SK-N-SH treated with all-trans-retinoic acid at 6 μM for 48 hours (cell line): Measurements from ENCODE around the gene SPECC1.

Experiments
- ATAC-seq: fragments of 200-7000 bp; cut with Tn5 transposase; 3 replicates; pipeline ENCODE4 v1.9.1; 2020; ENCODE audit warnings: mild to moderate bottlenecking, moderate library complexity
- BACH2 ChIP-seq: fragments of 250-450 bp; sonication (Bioruptor Pico); IDR thresholded peaks from 2 replicates; pipeline ENCODE4 v1.9.0; 2021; ENCODE audit warnings: mild to moderate bottlenecking, borderline replicate concordance
- CSDC2 ChIP-seq: fragments of 250-450 bp; sonication (Bioruptor Pico); IDR thresholded peaks from 2 replicates; pipeline ENCODE4 v1.5.0; 2020; ENCODE audit warnings: mild to moderate bottlenecking, moderate library complexity
- ESRRG ChIP-seq: fragments of 250-450 bp; sonication (Bioruptor Pico); IDR thresholded peaks from 2 replicates; pipeline ENCODE4 v1.6.1; 2021; ENCODE audit warnings: mild to moderate bottlenecking
- GLIS3 ChIP-seq: fragments of 250-450 bp; sonication (Bioruptor Pico); IDR thresholded peaks from 2 replicates; pipeline ENCODE4 v1.5.0; 2020; ENCODE audit warnings: mild to moderate bottlenecking, moderate library complexity
- ISL1 ChIP-seq: fragments of 250-450 bp; sonication (Bioruptor Pico); IDR thresholded peaks from 2 replicates; pipeline ENCODE4 v2.1.2; 2022; ENCODE audit warnings: mild to moderate bottlenecking, moderate library complexity
- OSR1 ChIP-seq: fragments of 250-450 bp; sonication (Bioruptor Pico); IDR thresholded peaks from 2 replicates; pipeline ENCODE4 v1.8.0; 2022; ENCODE audit warnings: moderate library complexity, mild to moderate bottlenecking, inconsistent platforms
- PPARA ChIP-seq: fragments of 250-450 bp; sonication (Bioruptor Pico); IDR thresholded peaks from 2 replicates; pipeline ENCODE4 v1.5.0; 2020; ENCODE audit warnings: mild to moderate bottlenecking, borderline replicate concordance
- RARB ChIP-seq: fragments of 250-450 bp; sonication (Bioruptor Pico); IDR thresholded peaks from 2 replicates; pipeline ENCODE4 v1.8.0; 2021; ENCODE audit warnings: mild to moderate bottlenecking, moderate library complexity
- SNAI2 ChIP-seq: fragments of 250-450 bp; sonication (Bioruptor Pico); IDR thresholded peaks from 2 replicates; pipeline ENCODE4 v1.5.0; 2020; ENCODE audit warnings: mild to moderate bottlenecking, moderate library complexity
- TCF4 ChIP-seq: fragments of 250-450 bp; sonication (Bioruptor Pico); IDR thresholded peaks from 2 replicates; pipeline ENCODE4 v1.8.0; 2021; ENCODE audit warnings: mild to moderate bottlenecking, moderate library complexity, borderline replicate concordance
- TOX ChIP-seq: fragments of 250-450 bp; sonication (Bioruptor Pico); IDR thresholded peaks from 2 replicates; pipeline ENCODE4 v1.8.0; 2021; ENCODE audit warnings: mild to moderate bottlenecking, moderate library complexity, borderline replicate concordance
- ZC3H10 ChIP-seq: fragments of 250-450 bp; sonication (Bioruptor Pico); IDR thresholded peaks from 2 replicates; pipeline ENCODE4 v1.5.1; 2021; ENCODE audit warnings: mild to moderate bottlenecking, moderate library complexity
- ZFP3 ChIP-seq: fragments of 250-450 bp; sonication (Bioruptor Pico); IDR thresholded peaks from 2 replicates; pipeline ENCODE4 v1.5.0; 2020; ENCODE audit warnings: mild to moderate bottlenecking, moderate library complexity
- ZFP30 ChIP-seq: fragments of 450-650 bp; formaldehyde crosslinking; IDR thresholded peaks from 2 replicates; pipeline ENCODE4 v1.5.0; 2022; ENCODE audit warnings: mild to moderate bottlenecking, moderate library complexity
- ZNF565 ChIP-seq: fragments of 450-650 bp; formaldehyde crosslinking; conservative IDR thresholded peaks from 2 replicates; pipeline ENCODE4 v1.5.0; 2020; ENCODE audit warnings: low read depth, mild to moderate bottlenecking, moderate library complexity
- ZNF70 ChIP-seq: fragments of 450-650 bp; formaldehyde crosslinking; IDR thresholded peaks from 2 replicates; pipeline ENCODE4 v1.5.0; 2020; ENCODE audit warnings: mild to moderate bottlenecking, moderate library complexity
- ZNF8 ChIP-seq: fragments of 450-650 bp; formaldehyde crosslinking; IDR thresholded peaks from 2 replicates; pipeline ENCODE4 v1.5.0; 2020; ENCODE audit warnings: mild to moderate bottlenecking, moderate library complexity
- TF ChIP-seq, protein P1 (sequence below): fragments of 250-450 bp; sonication (Bioruptor Pico); IDR thresholded peaks from 2 replicates; pipeline ENCODE4 v1.8.0; 2021; ENCODE audit warnings: low read depth, mild to moderate bottlenecking, moderate library complexity, borderline replicate concordance
- TF ChIP-seq, protein P2 (sequence below): fragments of 250-450 bp; sonication (Bioruptor Pico); IDR thresholded peaks from 2 replicates; pipeline ENCODE4 v1.8.0; 2020; ENCODE audit warnings: mild to moderate bottlenecking, moderate library complexity, borderline replicate concordance
- TF ChIP-seq, protein P3 (sequence below): fragments of 250-450 bp; sonication (Bioruptor Pico); IDR thresholded peaks from 2 replicates; pipeline ENCODE4 v1.5.1; 2020; ENCODE audit warnings: low read depth, mild to moderate bottlenecking, moderate library complexity
- TF ChIP-seq, protein P4 (sequence below): fragments of 250-450 bp; sonication (Bioruptor Pico); IDR thresholded peaks from 2 replicates; pipeline ENCODE4 v1.5.0; 2020; ENCODE audit warnings: mild to moderate bottlenecking, moderate library complexity

The SPECC1 gene

DNA sequence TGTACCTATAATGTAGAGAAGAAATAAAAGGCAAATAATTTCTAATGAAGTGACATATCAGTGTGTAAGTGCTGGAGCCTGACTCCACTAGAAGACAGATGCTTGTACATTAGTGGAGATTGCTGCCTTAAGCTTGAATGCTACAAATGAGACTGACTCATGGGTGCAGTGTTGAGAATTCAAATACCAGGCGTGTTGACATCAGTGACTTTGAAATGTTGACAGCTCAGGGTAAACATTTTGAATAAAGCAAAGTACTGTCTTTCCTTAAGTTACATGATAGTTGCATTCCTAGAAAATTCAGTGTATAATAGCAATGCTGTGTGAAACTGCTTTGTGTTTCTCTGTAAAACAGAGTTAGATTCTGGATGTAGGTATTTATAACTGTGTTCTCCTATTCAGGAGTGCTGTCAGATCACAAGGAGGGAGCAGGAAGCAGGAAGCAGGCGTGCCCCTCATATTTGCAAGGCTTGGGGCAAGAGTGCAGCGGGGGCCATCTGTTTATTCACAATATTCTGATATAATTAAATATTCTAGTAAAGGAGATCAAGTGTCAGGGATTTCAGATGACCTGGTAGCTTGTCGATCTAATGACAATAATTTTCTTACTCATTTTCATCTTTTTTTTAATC is 119.0 kb downstream of the SPECC1 start:
- no peak; the same call in 2 of the 3 replicates for ATAC-seq
- TF ChIP-seq RARB (CRISPR knock-in tag), result no peak
- no peak for TF ChIP-seq GLIS3 (CRISPR knock-in tag)
- no peak for TF ChIP-seq TCF4 (CRISPR knock-in tag)
- TF ChIP-seq, protein P1, sequence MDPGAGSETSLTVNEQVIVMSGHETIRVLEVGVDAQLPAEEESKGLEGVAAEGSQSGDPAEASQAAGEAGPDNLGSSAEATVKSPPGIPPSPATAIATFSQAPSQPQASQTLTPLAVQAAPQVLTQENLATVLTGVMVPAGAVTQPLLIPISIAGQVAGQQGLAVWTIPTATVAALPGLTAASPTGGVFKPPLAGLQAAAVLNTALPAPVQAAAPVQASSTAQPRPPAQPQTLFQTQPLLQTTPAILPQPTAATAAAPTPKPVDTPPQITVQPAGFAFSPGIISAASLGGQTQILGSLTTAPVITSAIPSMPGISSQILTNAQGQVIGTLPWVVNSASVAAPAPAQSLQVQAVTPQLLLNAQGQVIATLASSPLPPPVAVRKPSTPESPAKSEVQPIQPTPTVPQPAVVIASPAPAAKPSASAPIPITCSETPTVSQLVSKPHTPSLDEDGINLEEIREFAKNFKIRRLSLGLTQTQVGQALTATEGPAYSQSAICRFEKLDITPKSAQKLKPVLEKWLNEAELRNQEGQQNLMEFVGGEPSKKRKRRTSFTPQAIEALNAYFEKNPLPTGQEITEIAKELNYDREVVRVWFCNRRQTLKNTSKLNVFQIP (CRISPR knock-in tag), result no peak
- no peak for TF ChIP-seq PPARA (CRISPR knock-in tag)
- no peak for TF ChIP-seq ESRRG (CRISPR knock-in tag)
- no peak for TF ChIP-seq ZC3H10

DNA sequence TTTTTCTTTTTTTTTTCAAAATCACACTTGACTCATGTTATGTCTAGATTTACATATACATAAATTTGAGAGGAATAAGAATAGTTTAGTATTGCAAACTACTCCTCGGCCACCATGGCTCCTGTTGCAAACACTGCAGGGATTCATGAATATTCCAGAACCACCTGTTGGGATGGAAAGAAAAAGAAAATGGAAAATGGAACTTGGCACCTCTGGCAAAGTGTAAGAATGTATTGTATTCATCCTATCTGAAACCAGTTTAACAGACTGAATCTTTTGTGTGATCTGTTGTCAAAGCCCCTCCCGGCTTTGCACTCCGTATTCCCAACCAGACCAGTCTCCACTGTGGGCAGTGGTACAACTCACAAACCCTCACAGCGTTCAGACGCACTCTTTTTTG is 124.4 kb downstream of the SPECC1 start:
- TF ChIP-seq GLIS3 (CRISPR knock-in tag) (no peak), CSDC2 (no peak), ESRRG (CRISPR knock-in tag) (no peak), ISL1 (no peak), SNAI2 (no peak), TOX (CRISPR knock-in tag) (no peak), ZFP30 (CRISPR knock-in tag) (no peak), ZFP3 (no peak), ZNF8 (CRISPR knock-in tag) (no peak), OSR1 (CRISPR knock-in tag) (no peak)
- TF ChIP-seq, protein P2, sequence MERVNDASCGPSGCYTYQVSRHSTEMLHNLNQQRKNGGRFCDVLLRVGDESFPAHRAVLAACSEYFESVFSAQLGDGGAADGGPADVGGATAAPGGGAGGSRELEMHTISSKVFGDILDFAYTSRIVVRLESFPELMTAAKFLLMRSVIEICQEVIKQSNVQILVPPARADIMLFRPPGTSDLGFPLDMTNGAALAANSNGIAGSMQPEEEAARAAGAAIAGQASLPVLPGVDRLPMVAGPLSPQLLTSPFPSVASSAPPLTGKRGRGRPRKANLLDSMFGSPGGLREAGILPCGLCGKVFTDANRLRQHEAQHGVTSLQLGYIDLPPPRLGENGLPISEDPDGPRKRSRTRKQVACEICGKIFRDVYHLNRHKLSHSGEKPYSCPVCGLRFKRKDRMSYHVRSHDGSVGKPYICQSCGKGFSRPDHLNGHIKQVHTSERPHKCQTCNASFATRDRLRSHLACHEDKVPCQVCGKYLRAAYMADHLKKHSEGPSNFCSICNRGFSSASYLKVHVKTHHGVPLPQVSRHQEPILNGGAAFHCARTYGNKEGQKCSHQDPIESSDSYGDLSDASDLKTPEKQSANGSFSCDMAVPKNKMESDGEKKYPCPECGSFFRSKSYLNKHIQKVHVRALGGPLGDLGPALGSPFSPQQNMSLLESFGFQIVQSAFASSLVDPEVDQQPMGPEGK (CRISPR knock-in tag), result no peak
- TF ChIP-seq, protein P3, sequence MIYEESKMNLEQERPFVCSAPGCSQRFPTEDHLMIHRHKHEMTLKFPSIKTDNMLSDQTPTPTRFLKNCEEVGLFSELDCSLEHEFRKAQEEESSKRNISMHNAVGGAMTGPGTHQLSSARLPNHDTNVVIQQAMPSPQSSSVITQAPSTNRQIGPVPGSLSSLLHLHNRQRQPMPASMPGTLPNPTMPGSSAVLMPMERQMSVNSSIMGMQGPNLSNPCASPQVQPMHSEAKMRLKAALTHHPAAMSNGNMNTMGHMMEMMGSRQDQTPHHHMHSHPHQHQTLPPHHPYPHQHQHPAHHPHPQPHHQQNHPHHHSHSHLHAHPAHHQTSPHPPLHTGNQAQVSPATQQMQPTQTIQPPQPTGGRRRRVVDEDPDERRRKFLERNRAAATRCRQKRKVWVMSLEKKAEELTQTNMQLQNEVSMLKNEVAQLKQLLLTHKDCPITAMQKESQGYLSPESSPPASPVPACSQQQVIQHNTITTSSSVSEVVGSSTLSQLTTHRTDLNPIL (CRISPR knock-in tag), result no peak
- TF ChIP-seq, protein P4, sequence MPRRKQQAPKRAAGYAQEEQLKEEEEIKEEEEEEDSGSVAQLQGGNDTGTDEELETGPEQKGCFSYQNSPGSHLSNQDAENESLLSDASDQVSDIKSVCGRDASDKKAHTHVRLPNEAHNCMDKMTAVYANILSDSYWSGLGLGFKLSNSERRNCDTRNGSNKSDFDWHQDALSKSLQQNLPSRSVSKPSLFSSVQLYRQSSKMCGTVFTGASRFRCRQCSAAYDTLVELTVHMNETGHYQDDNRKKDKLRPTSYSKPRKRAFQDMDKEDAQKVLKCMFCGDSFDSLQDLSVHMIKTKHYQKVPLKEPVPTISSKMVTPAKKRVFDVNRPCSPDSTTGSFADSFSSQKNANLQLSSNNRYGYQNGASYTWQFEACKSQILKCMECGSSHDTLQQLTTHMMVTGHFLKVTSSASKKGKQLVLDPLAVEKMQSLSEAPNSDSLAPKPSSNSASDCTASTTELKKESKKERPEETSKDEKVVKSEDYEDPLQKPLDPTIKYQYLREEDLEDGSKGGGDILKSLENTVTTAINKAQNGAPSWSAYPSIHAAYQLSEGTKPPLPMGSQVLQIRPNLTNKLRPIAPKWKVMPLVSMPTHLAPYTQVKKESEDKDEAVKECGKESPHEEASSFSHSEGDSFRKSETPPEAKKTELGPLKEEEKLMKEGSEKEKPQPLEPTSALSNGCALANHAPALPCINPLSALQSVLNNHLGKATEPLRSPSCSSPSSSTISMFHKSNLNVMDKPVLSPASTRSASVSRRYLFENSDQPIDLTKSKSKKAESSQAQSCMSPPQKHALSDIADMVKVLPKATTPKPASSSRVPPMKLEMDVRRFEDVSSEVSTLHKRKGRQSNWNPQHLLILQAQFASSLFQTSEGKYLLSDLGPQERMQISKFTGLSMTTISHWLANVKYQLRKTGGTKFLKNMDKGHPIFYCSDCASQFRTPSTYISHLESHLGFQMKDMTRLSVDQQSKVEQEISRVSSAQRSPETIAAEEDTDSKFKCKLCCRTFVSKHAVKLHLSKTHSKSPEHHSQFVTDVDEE, result no peak
- TF ChIP-seq, protein P1 (CRISPR knock-in tag), result no peak
- TF ChIP-seq, all 23 proteins: peak for 0

DNA sequence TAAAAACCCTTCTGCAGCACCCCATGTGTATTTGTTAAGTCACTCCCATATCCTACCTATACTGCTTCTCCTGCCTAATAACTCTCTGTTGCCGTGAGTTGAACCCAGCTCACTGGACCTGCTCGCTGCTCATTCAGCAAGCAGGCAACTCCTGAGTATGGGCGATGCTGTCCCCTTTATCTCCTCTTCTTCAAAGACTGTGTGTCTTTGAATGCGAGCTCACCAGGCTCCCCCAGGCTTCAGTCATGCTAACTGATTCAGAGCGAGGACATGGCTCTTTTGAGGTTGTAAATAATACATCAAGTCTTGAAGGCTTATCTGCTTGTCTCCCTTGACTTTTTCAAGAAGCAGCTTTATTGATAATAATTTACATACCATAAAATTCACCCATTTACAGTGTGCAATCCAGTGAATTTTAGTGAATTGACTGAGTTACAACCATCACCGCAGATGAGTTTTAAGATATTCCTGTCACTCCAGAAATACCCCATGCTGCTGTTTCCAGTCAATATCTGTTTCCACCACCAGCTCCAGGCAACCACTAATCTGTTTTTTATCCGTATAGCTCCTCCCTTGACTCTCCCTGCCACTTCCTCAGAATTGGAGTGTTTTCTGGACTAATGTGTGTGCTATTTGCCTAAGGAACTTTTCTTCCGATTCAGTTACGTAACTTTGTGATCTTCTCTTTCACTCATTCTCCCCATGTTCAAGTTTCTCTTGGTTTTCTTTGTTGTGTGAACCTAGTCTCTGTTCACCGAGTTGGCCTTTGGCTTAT is 132.2 kb downstream of the SPECC1 start:
- no peak for ATAC-seq
- TF ChIP-seq SNAI2 (no peak), ISL1 (no peak), BACH2 (no peak), ZNF565 (no peak), ZNF70 (CRISPR knock-in tag) (no peak), TOX (CRISPR knock-in tag) (no peak), TCF4 (CRISPR knock-in tag) (no peak), ZFP3 (no peak)
- TF ChIP-seq, protein P2 (CRISPR knock-in tag), result no peak
- TF ChIP-seq, protein P1 (CRISPR knock-in tag), result no peak
- TF ChIP-seq, protein P3 (CRISPR knock-in tag), result no peak

More for the DNA sequence above, 124.4 kb downstream of the SPECC1 start:
- no peak for ATAC-seq
